Mesothelial cell of epicardium (in vitro differentiated cells): ENCODE data around the gene PFDN5. TPM values are rescaled to one million over a fixed set of nuclear protein-coding genes. Genes with fewer than 3 reads are reported as not detected.

ENCODE experiments used
- DNase-seq, 2 experiments: peaks; one replicate each; pipeline ENCODE4 v3.0.0; 2021; ENCODE audit warnings: low spot score in 2 of 2; ENCODE audit not compliant: unreplicated experiment in 2 of 2
- H3K27ac Mint-ChIP-seq: 2 replicates; pipeline ENCODE4 v1.8.0; 2021; ENCODE audit warnings: mixed read lengths
- H3K27me3 Mint-ChIP-seq: 2 replicates; pipeline ENCODE4 v1.8.0; 2021; ENCODE audit warnings: low read depth, mixed read lengths
- H3K36me3 Mint-ChIP-seq: 2 replicates; pipeline ENCODE4 v1.8.0; 2021; ENCODE audit warnings: mixed read lengths
- H3K4me1 Mint-ChIP-seq: 2 replicates; pipeline ENCODE4 v1.8.0; 2021; ENCODE audit warnings: mixed read lengths
- H3K4me3 Mint-ChIP-seq: 2 replicates; pipeline ENCODE4 v1.8.0; 2021; ENCODE audit warnings: mild to moderate bottlenecking, moderate library complexity, mixed read lengths
- H3K9me3 Mint-ChIP-seq: 2 replicates; pipeline ENCODE4 v1.8.0; 2021; ENCODE audit warnings: mixed read lengths
- total RNA-seq: library from RNA; stranded (reverse); gene quantifications from 3 replicates; pipeline ENCODE4 v1.2.1, GENCODE V29; 2021
- TF ChIP-seq, protein P1 (sequence below): fragments of 200-600 bp; sonication (generic); IDR thresholded peaks from one replicate; pipeline ENCODE4 v1.5.0; 2021; ENCODE audit warnings: antibody characterized with exemption; ENCODE audit not compliant: unreplicated experiment

PFDN5 gene
- total RNA-seq, 1 donor from 2014 or later: 339 TPM

GRCh38 chr12:53267999-53268629, 27.2 kb upstream of the PFDN5 start, which contains the start of gene ESPL1:
TSS of gene ESPL1 (plus strand) at chr12:53268299. CDS start at chr12:53268767, 468 bp downstream.
- Mint-ChIP-seq H3K4me1 (peaks cover 30% of the 10 kb centered on the region), H3K27me3 (no peaks in the 10 kb centered on the region), H3K4me3 (peak within 1 kb of the TSS; percentile 97), H3K36me3 (peaks cover 3% of the 10 kb centered on the region), H3K9me3 (no peaks in the 10 kb centered on the region), H3K27ac (peak within 1 kb of the TSS; percentile 93)
- DNase-seq: peak; percentile 66 to 82
- TF ChIP-seq, protein P1, sequence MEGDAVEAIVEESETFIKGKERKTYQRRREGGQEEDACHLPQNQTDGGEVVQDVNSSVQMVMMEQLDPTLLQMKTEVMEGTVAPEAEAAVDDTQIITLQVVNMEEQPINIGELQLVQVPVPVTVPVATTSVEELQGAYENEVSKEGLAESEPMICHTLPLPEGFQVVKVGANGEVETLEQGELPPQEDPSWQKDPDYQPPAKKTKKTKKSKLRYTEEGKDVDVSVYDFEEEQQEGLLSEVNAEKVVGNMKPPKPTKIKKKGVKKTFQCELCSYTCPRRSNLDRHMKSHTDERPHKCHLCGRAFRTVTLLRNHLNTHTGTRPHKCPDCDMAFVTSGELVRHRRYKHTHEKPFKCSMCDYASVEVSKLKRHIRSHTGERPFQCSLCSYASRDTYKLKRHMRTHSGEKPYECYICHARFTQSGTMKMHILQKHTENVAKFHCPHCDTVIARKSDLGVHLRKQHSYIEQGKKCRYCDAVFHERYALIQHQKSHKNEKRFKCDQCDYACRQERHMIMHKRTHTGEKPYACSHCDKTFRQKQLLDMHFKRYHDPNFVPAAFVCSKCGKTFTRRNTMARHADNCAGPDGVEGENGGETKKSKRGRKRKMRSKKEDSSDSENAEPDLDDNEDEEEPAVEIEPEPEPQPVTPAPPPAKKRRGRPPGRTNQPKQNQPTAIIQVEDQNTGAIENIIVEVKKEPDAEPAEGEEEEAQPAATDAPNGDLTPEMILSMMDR: peak; percentile 31

DNA sequence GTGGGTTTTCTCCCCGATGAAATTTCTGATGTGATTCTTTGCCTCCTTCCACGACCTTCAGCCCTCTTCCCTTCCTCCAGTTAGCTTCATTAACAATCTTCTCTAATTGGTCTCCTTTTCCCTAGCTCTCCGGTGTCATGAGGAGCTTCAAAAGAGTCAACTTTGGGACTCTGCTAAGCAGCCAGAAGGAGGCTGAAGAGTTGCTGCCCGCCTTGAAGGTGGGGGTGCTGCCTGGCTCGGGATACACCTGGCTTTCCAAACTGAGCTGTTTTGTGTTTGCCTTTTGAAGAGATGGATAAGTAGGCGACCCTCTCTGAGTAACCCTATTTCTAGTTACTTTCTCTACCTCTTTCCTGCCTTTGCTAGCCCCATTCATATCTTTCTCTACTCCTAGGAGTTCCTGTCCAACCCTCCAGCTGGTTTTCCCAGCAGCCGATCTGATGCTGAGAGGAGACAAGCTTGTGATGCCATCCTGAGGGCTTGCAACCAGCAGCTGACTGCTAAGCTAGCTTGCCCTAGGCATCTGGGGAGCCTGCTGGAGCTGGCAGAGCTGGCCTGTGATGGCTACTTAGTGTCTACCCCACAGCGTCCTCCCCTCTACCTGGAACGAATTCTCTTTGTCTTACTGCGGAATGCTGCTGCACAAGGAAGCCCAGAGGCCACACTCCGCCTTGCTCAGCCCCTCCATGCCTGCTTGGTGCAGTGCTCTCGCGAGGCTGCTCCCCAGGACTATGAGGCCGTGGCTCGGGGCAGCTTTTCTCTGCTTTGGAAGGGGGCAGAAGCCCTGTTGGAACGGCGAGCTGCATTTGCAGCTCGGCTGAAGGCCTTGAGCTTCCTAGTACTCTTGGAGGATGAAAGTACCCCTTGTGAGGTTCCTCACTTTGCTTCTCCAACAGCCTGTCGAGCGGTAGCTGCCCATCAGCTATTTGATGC, 26.4 kb upstream of the PFDN5 start:
- H3K9me3 Mint-ChIP-seq: no peaks in the 10 kb centered on the region
- TF ChIP-seq, protein P1: no peak
- no peak for DNase-seq
- peaks cover 3% of the 10 kb centered on the region for H3K36me3 Mint-ChIP-seq
- peak overlapping the region; percentile 97 for H3K4me3 Mint-ChIP-seq
- peak overlapping the region; percentile 93 for H3K27ac Mint-ChIP-seq
- H3K27me3 Mint-ChIP-seq: no peaks in the 10 kb centered on the region
- H3K4me1 Mint-ChIP-seq: peaks cover 30% of the 10 kb centered on the region

GRCh38 chr12:53274445-53274844, 20.9 kb upstream of the PFDN5 start:
- no peaks in the 10 kb centered on the region for H3K9me3 Mint-ChIP-seq
- H3K4me3 Mint-ChIP-seq: no peak overlapping the region
- no peak for DNase-seq
- TF ChIP-seq, protein P1: no peak
- H3K27me3 Mint-ChIP-seq: no peaks in the 10 kb centered on the region
- H3K4me1 Mint-ChIP-seq: peaks cover 9% of the 10 kb centered on the region
- H3K27ac Mint-ChIP-seq: peak overlapping the region; percentile 19
- peaks cover 7% of the 10 kb centered on the region for H3K36me3 Mint-ChIP-seq

GRCh38 chr12:53276511-53276910, 18.8 kb upstream of the PFDN5 start:
- Mint-ChIP-seq H3K9me3 (no peaks in the 10 kb centered on the region), H3K36me3 (peaks cover 10% of the 10 kb centered on the region), H3K27ac (no peak overlapping the region), H3K4me1 (no peaks in the 10 kb centered on the region), H3K4me3 (no peak overlapping the region), H3K27me3 (no peaks in the 10 kb centered on the region)
- TF ChIP-seq, protein P1: no peak
- no peak for DNase-seq

- H3K4me3 Mint-ChIP-seq: no peak overlapping the region
- TF ChIP-seq, protein P1: no peak
- no peaks in the 10 kb centered on the region for H3K9me3 Mint-ChIP-seq
- H3K27me3 Mint-ChIP-seq: no peaks in the 10 kb centered on the region
- peaks cover 9% of the 10 kb centered on the region for H3K36me3 Mint-ChIP-seq
- no peak overlapping the region for H3K27ac Mint-ChIP-seq
- no peak for DNase-seq
- no peaks in the 10 kb centered on the region for H3K4me1 Mint-ChIP-seq
Measured at GRCh38 chr12:53277981-53278380, 17.4 kb upstream of the PFDN5 start.
